ENCODE measurements around the gene TNP2.

- TF ChIP-seq CTCF (conservative IDR thresholded peaks at IDR 0.05; ENCODE audit: low read depth in 2 of 2) (no peak), EZH2phosphoT487 (IDR thresholded peaks at IDR 0.05; ENCODE audit: unreplicated experiment) (no peak), ZNF114 (CRISPR knock-in tag; IDR thresholded peaks at IDR 0.05) (no peak), EZH2 (IDR thresholded peaks at IDR 0.05; ENCODE audit: low read depth, unreplicated experiment) (no peak)
Measured at GRCh38 chr16:11264155-11264832, 4.8 kb downstream of the TNP2 start.
